Ectodermal cell (in vitro differentiated cells): ENCODE results near the gene TRAM2.
A peak's percentile ranks its signal among the peaks of the same experiment; 100 is the strongest.

Experiments used
- H3K27ac ChIP-seq: 2 replicates; pipeline ENCODE4 v1.7.0; 2013; ENCODE audit warnings: mild to moderate bottlenecking, low read depth, low read length; ENCODE audit not compliant: insufficient read depth, poor library complexity, severe bottlenecking
- H3K27me3 ChIP-seq: 2 replicates; pipeline ENCODE4 v1.7.0; 2013; ENCODE audit warnings: mild to moderate bottlenecking, low read length; ENCODE audit not compliant: insufficient read depth, control insufficient read depth, poor library complexity, severe bottlenecking
- H3K36me3 ChIP-seq: one replicate; pipeline ENCODE4 v1.7.0; 2013; ENCODE audit warnings: low read length; ENCODE audit not compliant: control insufficient read depth, insufficient read depth
- H3K4me1 ChIP-seq: one replicate; pipeline ENCODE4 v1.7.0; 2013; ENCODE audit warnings: low read length; ENCODE audit not compliant: control insufficient read depth, insufficient read depth
- H3K4me3 ChIP-seq: 2 replicates; pipeline ENCODE4 v1.7.0; 2013; ENCODE audit warnings: low read depth, low read length, control low read depth; ENCODE audit not compliant: insufficient read depth
- H3K9me3 ChIP-seq: 2 replicates; pipeline ENCODE4 v1.7.0; 2013; ENCODE audit warnings: mild to moderate bottlenecking, low read length, moderate library complexity; ENCODE audit not compliant: control insufficient read depth
- WGBS, 2 experiments: methylation state at CpG; one replicate each; pipeline ENCODE4 v1.1.7; 2013; ENCODE audit warnings: missing lambda C conversion rate in 2 of 2; 5-methylcytosine and 5-hydroxymethylcytosine counted together

TRAM2 gene

GRCh38 chr6:52505726-52506409 is 71.0 kb downstream of the TRAM2 start:
- Histone ChIP-seq H3K27me3 (no peaks in the 10 kb centered on the region), H3K27ac (no peak overlapping the region), H3K4me3 (no peak overlapping the region), H3K9me3 (no peaks in the 10 kb centered on the region), H3K36me3 (peaks cover 14% of the 10 kb centered on the region), H3K4me1 (peaks cover 16% of the 10 kb centered on the region)
- WGBS, 2 experiments, result 89 to 92% methylated on average over 16 of the region's 16 CpGs

GRCh38 chr6:52504782-52505136 is 72.1 kb downstream of the TRAM2 start:
- peaks cover 16% of the 10 kb centered on the region for H3K4me1 ChIP-seq
- H3K4me3 ChIP-seq, result no peak overlapping the region
- WGBS, 2 experiments, result 96% methylated on average over 10 of the region's 10 CpGs
- no peaks in the 10 kb centered on the region for H3K27me3 ChIP-seq
- H3K27ac ChIP-seq, result no peak overlapping the region
- no peaks in the 10 kb centered on the region for H3K9me3 ChIP-seq
- H3K36me3 ChIP-seq, result peaks cover 14% of the 10 kb centered on the region

- 92 to 93% methylated on average over 24 of the region's 24 CpGs for WGBS, 2 experiments
- no peak overlapping the region for H3K4me3 ChIP-seq
- H3K27ac ChIP-seq, result no peak overlapping the region
- no peaks in the 10 kb centered on the region for H3K27me3 ChIP-seq
- peaks cover 14% of the 10 kb centered on the region for H3K36me3 ChIP-seq
- H3K4me1 ChIP-seq, result peaks cover 16% of the 10 kb centered on the region
- no peaks in the 10 kb centered on the region for H3K9me3 ChIP-seq
Measured at GRCh38 chr6:52503851-52504781, 72.7 kb downstream of the TRAM2 start.

- no peaks in the 10 kb centered on the region for H3K9me3 ChIP-seq
- peaks cover 16% of the 10 kb centered on the region for H3K4me1 ChIP-seq
- H3K27ac ChIP-seq, result no peak overlapping the region
- no peaks in the 10 kb centered on the region for H3K27me3 ChIP-seq
- H3K36me3 ChIP-seq, result peaks cover 14% of the 10 kb centered on the region
- 72 to 74% methylated on average over 5 of the region's 5 CpGs for WGBS, 2 experiments
- H3K4me3 ChIP-seq, result no peak overlapping the region
Measured at GRCh38 chr6:52503323-52503747, 73.5 kb downstream of the TRAM2 start.

GRCh38 chr6:52502306-52503029 is 74.4 kb downstream of the TRAM2 start:
- 92 to 95% methylated on average over 20 of the region's 20 CpGs for WGBS, 2 experiments
- H3K27ac ChIP-seq, result no peak overlapping the region
- no peak overlapping the region for H3K4me3 ChIP-seq
- H3K36me3 ChIP-seq, result peaks cover 10% of the 10 kb centered on the region
- H3K4me1 ChIP-seq, result peaks cover 16% of the 10 kb centered on the region
- no peaks in the 10 kb centered on the region for H3K9me3 ChIP-seq
- no peaks in the 10 kb centered on the region for H3K27me3 ChIP-seq

- no peaks in the 10 kb centered on the region for H3K36me3 ChIP-seq
- H3K4me3 ChIP-seq, result no peak overlapping the region
- H3K27ac ChIP-seq, result no peak overlapping the region
- no peaks in the 10 kb centered on the region for H3K27me3 ChIP-seq
- 93 to 97% methylated on average over 9 of the region's 9 CpGs for WGBS, 2 experiments
- no peaks in the 10 kb centered on the region for H3K9me3 ChIP-seq
- H3K4me1 ChIP-seq, result peaks cover 16% of the 10 kb centered on the region
Measured at GRCh38 chr6:52500238-52501129, 76.4 kb downstream of the TRAM2 start.

- no peaks in the 10 kb centered on the region for H3K9me3 ChIP-seq
- no peaks in the 10 kb centered on the region for H3K36me3 ChIP-seq
- H3K27me3 ChIP-seq, result no peaks in the 10 kb centered on the region
- WGBS, 2 experiments, result 94 to 96% methylated on average over 11 of the region's 11 CpGs
- peaks cover 16% of the 10 kb centered on the region for H3K4me1 ChIP-seq
- no peak overlapping the region for H3K4me3 ChIP-seq
- H3K27ac ChIP-seq, result no peak overlapping the region
Measured at GRCh38 chr6:52499681-52500236, 77.1 kb downstream of the TRAM2 start.

- Histone ChIP-seq H3K9me3 (no peaks in the 10 kb centered on the region), H3K4me3 (no peak overlapping the region), H3K4me1 (peaks cover 13% of the 10 kb centered on the region), H3K36me3 (no peaks in the 10 kb centered on the region), H3K27me3 (no peaks in the 10 kb centered on the region), H3K27ac (peak overlapping the region; percentile 29)
- 64 to 82% methylated on average over 1 of the region's 1 CpG for WGBS, 2 experiments
Measured at GRCh38 chr6:52499026-52499425, 77.8 kb downstream of the TRAM2 start.

- WGBS, 2 experiments, result 77 to 84% methylated on average over 10 to 11 of the region's 11 CpGs
- Histone ChIP-seq H3K27me3 (no peaks in the 10 kb centered on the region), H3K4me1 (peaks cover 9% of the 10 kb centered on the region), H3K36me3 (no peaks in the 10 kb centered on the region), H3K4me3 (no peak overlapping the region), H3K27ac (no peak overlapping the region), H3K9me3 (no peaks in the 10 kb centered on the region)
Measured at GRCh38 chr6:52498538-52499017, 78.3 kb downstream of the TRAM2 start.
